ENCODE data around the gene RAB3B. TPM values are rescaled to one million over a fixed set of nuclear protein-coding genes. Genes with fewer than 3 reads are reported as not detected.
A peak's percentile ranks its signal among the peaks of the same experiment; 100 is the strongest.

Gene RAB3B
- total RNA-seq, 1 donor from 2014 or later = 32.8 TPM

DNA sequence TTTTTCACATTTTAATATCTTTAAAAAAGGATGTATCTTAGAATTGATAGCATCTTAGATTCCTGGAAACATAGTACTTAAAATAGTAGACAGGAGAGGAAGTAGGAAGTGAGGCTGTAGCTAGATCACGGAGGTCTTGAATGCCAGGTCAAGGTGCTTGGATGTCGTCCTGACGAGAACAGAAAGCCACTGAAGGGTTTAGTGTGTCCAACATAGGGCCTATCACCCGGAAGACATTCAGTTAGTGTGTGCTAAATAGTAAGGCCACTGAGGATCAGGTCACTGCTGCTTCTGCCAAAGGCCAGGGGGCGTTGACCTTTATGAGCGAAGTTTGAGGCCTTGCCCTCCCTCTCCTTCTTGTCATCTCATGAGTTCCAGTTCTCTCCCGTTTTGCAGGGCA is 35.7 kb downstream of the RAB3B start:
- DNase-seq (ENCODE audit: low spot score) = no peak
- H3K36me3 Mint-ChIP-seq (ENCODE audit: low read depth) = peaks cover 2% of the 10 kb centered on the region
- H3K27me3 Mint-ChIP-seq (ENCODE audit: low read depth) = no peaks in the 10 kb centered on the region
- no peak overlapping the region for H3K4me3 Mint-ChIP-seq (ENCODE audit: unreplicated experiment)
- peak overlapping the region; percentile 12 for H3K27ac Mint-ChIP-seq (ENCODE audit: unreplicated experiment)
- no peaks in the 10 kb centered on the region for H3K9me3 Mint-ChIP-seq (ENCODE audit: low read depth)
- H3K4me1 Mint-ChIP-seq (ENCODE audit: low read depth) = peaks cover 47% of the 10 kb centered on the region
- TF ChIP-seq, protein P1, sequence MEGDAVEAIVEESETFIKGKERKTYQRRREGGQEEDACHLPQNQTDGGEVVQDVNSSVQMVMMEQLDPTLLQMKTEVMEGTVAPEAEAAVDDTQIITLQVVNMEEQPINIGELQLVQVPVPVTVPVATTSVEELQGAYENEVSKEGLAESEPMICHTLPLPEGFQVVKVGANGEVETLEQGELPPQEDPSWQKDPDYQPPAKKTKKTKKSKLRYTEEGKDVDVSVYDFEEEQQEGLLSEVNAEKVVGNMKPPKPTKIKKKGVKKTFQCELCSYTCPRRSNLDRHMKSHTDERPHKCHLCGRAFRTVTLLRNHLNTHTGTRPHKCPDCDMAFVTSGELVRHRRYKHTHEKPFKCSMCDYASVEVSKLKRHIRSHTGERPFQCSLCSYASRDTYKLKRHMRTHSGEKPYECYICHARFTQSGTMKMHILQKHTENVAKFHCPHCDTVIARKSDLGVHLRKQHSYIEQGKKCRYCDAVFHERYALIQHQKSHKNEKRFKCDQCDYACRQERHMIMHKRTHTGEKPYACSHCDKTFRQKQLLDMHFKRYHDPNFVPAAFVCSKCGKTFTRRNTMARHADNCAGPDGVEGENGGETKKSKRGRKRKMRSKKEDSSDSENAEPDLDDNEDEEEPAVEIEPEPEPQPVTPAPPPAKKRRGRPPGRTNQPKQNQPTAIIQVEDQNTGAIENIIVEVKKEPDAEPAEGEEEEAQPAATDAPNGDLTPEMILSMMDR (IDR thresholded peaks at IDR 0.05) = no peak

DNA sequence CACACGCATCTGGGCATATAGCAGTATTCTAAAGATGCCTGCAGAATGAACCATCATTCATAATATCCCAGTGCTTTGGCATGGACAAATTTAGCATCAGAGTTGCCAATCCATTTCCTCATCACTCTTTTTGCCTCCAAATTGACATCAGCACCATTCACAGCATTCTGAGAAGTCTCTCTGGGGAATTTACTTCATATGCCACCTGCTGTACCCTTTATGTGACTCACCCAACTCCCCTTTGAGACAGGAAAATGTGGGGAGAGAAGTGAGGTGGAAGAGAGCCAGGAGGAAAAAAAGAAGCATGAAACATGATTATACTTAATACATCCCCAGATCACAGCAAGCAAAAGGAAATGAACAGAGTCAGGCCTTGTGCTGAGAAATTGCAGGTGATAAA is 37.4 kb downstream of the RAB3B start:
- Mint-ChIP-seq H3K4me1 (ENCODE audit: low read depth) (peaks cover 47% of the 10 kb centered on the region), H3K36me3 (ENCODE audit: low read depth) (peaks cover 2% of the 10 kb centered on the region), H3K27me3 (ENCODE audit: low read depth) (no peaks in the 10 kb centered on the region), H3K9me3 (ENCODE audit: low read depth) (no peaks in the 10 kb centered on the region), H3K4me3 (ENCODE audit: unreplicated experiment) (no peak overlapping the region), H3K27ac (ENCODE audit: unreplicated experiment) (no peak overlapping the region)
- no peak for DNase-seq (ENCODE audit: low spot score)
- TF ChIP-seq, protein P1 (IDR thresholded peaks at IDR 0.05) = no peak

DNA sequence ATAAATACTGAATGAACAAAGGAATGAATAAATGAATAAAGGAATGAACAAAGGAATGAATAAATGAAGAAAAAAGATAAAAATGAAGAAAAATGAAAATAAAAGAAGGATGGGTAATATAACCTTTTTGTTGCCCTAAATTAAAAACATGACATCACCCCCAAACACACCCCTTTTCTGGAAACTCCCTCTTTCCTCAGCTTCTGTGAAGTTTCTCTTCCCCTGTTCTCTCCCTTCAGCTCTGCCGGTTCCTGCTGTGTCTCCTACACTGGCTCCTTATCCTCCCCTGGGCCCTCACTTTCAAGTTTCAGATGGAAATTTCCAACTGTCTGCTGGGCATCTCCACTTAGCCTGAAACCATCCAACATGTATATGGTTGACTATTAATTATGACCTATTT is 37.9 kb downstream of the RAB3B start:
- H3K27me3 Mint-ChIP-seq (ENCODE audit: low read depth) = no peaks in the 10 kb centered on the region
- H3K4me3 Mint-ChIP-seq (ENCODE audit: unreplicated experiment) = no peak overlapping the region
- no peak overlapping the region for H3K27ac Mint-ChIP-seq (ENCODE audit: unreplicated experiment)
- peaks cover 2% of the 10 kb centered on the region for H3K36me3 Mint-ChIP-seq (ENCODE audit: low read depth)
- TF ChIP-seq, protein P1 (IDR thresholded peaks at IDR 0.05) = no peak
- H3K4me1 Mint-ChIP-seq (ENCODE audit: low read depth) = peaks cover 49% of the 10 kb centered on the region
- no peaks in the 10 kb centered on the region for H3K9me3 Mint-ChIP-seq (ENCODE audit: low read depth)
- DNase-seq (ENCODE audit: low spot score) = no peak

DNA sequence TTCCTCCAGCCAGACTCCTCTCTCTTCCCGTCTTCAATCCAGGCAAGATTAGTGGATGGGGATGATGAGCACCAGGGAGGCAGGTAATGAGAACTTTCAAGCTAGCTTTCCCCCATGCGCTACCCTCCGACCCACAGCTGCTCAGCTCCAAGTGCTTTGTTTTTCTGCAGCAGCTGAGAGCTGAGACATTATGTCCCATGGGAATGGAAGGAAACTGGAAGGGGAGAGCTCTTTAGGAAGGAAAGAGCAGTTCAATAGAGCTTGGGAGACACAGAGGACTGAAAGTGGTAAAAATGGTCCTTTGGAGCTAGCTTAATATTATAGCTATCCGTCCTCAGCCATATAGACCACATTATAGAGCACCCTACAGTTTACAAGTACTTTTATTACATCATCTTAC is 39.8 kb downstream of the RAB3B start:
- DNase-seq (ENCODE audit: low spot score) = no peak

DNA sequence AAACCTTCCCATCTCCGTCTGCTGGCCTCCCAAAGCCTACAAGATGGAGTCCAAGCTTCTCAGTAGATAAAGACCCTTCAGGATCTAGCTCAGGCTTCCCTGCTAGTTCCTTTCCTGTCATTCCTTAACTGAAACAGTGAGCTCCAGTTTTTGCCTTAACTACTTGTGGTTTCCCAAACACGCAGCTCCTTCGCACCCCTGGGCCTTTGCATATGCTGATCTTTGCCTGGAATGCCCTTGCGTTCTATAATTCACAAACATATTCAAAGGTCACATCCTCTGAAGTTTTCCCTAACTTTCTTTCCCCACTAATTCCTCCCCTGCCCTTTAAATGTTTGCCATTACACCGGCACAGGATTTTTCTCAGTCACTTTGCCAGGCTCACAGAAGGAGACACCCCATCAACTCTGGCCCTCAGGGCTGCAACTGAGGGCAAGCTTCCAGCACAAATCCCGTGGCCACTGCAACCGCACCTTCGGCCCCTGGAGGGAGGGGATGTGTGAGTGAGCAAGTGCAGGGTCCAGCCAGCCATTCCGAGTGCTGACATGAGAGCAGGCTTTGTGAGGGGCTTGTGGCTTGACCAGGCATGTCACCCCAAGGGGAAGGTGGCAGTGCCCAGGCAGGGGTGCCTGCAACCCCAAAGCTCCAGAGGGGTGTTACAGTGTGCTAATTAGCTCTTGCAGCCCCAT is 41.3 kb downstream of the RAB3B start:
- Mint-ChIP-seq H3K4me3 (ENCODE audit: unreplicated experiment) (no peak overlapping the region), H3K9me3 (ENCODE audit: low read depth) (no peaks in the 10 kb centered on the region), H3K4me1 (ENCODE audit: low read depth) (peaks cover 32% of the 10 kb centered on the region), H3K27me3 (ENCODE audit: low read depth) (no peaks in the 10 kb centered on the region), H3K27ac (ENCODE audit: unreplicated experiment) (no peak overlapping the region), H3K36me3 (ENCODE audit: low read depth) (peaks cover 7% of the 10 kb centered on the region)
- TF ChIP-seq, protein P1 (IDR thresholded peaks at IDR 0.05) = no peak
- no peak for DNase-seq (ENCODE audit: low spot score)

More for the DNA sequence above, 39.8 kb downstream of the RAB3B start:
- Mint-ChIP-seq H3K9me3 (ENCODE audit: low read depth) (no peaks in the 10 kb centered on the region), H3K4me3 (ENCODE audit: unreplicated experiment) (no peak overlapping the region), H3K27ac (ENCODE audit: unreplicated experiment) (no peak overlapping the region), H3K27me3 (ENCODE audit: low read depth) (no peaks in the 10 kb centered on the region), H3K36me3 (ENCODE audit: low read depth) (peaks cover 2% of the 10 kb centered on the region), H3K4me1 (ENCODE audit: low read depth) (peaks cover 45% of the 10 kb centered on the region)
- TF ChIP-seq, protein P1 (IDR thresholded peaks at IDR 0.05) = no peak

All from chondrocyte (in vitro differentiated cells).